SK-N-SH (cell line): Measurements from ENCODE around the gene PRICKLE1.

Experiments
- CTCF ChIP-seq: fragments of 200-600 bp; sonication (generic); IDR thresholded peaks from 2 replicates; pipeline ENCODE4 v1.6.1; 2017; ENCODE audit warnings: antibody characterized with exemption, mild to moderate bottlenecking, moderate library complexity
- EZH2phosphoT487 ChIP-seq: fragments of 200-600 bp; sonication (generic); IDR thresholded peaks from 2 replicates; pipeline ENCODE4 v1.6.1; 2017; ENCODE audit warnings: low read depth, mixed run types, mild to moderate bottlenecking, antibody characterized with exemption, moderate library complexity, borderline replicate concordance
- FOXJ3 ChIP-seq: sonication (generic); formaldehyde crosslinking; IDR thresholded peaks from 2 replicates; pipeline ENCODE4 v1.5.1; 2020; ENCODE audit warnings: mild to moderate bottlenecking, missing genetic modification reagents
- GABPA ChIP-seq: IDR thresholded peaks from 2 replicates; pipeline ENCODE4 v1.4.0; 2012; ENCODE audit warnings: low read depth, mild to moderate bottlenecking
- MAX ChIP-seq: IDR thresholded peaks from 2 replicates; pipeline ENCODE4 v1.4.0; 2012; ENCODE audit warnings: low read depth
- NRF1 ChIP-seq: IDR thresholded peaks from 2 replicates; pipeline ENCODE4 v1.6.1; 2012; ENCODE audit warnings: low read depth, mild to moderate bottlenecking, low read length
- POLR2AphosphoS5 ChIP-seq: IDR thresholded peaks from 2 replicates; pipeline ENCODE4 v1.6.1; 2012; ENCODE audit warnings: low read depth, low read length
- RAD21 ChIP-seq: IDR thresholded peaks from 2 replicates; pipeline ENCODE4 v1.6.1; 2012; ENCODE audit warnings: mild to moderate bottlenecking, low read length
- REST ChIP-seq: IDR thresholded peaks from 2 replicates; pipeline ENCODE4 v1.6.1; 2012; ENCODE audit warnings: mild to moderate bottlenecking, low read depth, low read length, moderate library complexity
- RFX5 ChIP-seq: IDR thresholded peaks from 2 replicates; pipeline ENCODE4 v1.6.1; 2012; ENCODE audit warnings: mild to moderate bottlenecking, improper control_type of control experiment, low read length
- RXRA ChIP-seq: IDR thresholded peaks from 2 replicates; pipeline ENCODE4 v1.4.0; 2012; ENCODE audit warnings: low read depth, mild to moderate bottlenecking, borderline replicate concordance
- SMC3 ChIP-seq: IDR thresholded peaks from 2 replicates; pipeline ENCODE4 v1.6.1; 2012; ENCODE audit warnings: low read depth, low read length, improper control_type of control experiment
- USF2 ChIP-seq: fragments of 150-350 bp; IDR thresholded peaks from 2 replicates; pipeline ENCODE4 v1.6.1; 2017; ENCODE audit warnings: antibody characterized with exemption, low read length, low read depth, borderline replicate concordance

- TF ChIP-seq FOXJ3 (CRISPR knock-in tag) (no peak), POLR2AphosphoS5 (no peak), RFX5 (no peak), GABPA (no peak), EZH2phosphoT487 (no peak), RXRA (no peak), CTCF (no peak), USF2 (no peak), SMC3 (no peak), REST (no peak), MAX (no peak), NRF1 (no peak), RAD21 (no peak)
Measured at GRCh38 chr12:42510823-42511222, 78.7 kb downstream of the PRICKLE1 start.
